Endothelial cell of umbilical vein (primary cell): Measurements from ENCODE around the gene CCDC61. TPM values are rescaled to one million over a fixed set of nuclear protein-coding genes. Genes with fewer than 3 reads are reported as not detected.

ENCODE experiments used
- BruUV-seq: library from RNA; stranded (reverse); fragments of 400-500 nt; replicated peaks from 2 replicates; lab custom pipeline; 2021; lab: Mats Ljungman, UMichigan
- CTCF ChIA-PET: fragments of 300-600, 350-600 bp; sonication (Branson Sonifier 250); formaldehyde crosslinking; loops from one replicate; lab custom pipeline; 2021; ENCODE audit warnings: antibody characterized with exemption, inconsistent platforms; lab: Charles Lee
- POLR2A ChIA-PET: fragments of 300-600, 350-600 bp; sonication (Branson Sonifier 250); formaldehyde crosslinking; loops from one replicate; lab custom pipeline; 2021; ENCODE audit warnings: antibody characterized with exemption, inconsistent platforms; lab: Charles Lee
- DNase-seq: peaks from one replicate; pipeline ENCODE4 v3.0.0-alpha.2; 2011; ENCODE audit warnings: low read depth, low spot score
- FAIRE-seq: peaks from 2 replicates; lab custom pipeline; 2011; peaks lifted over from hg19 to GRCh38; lab: Jason Lieb, UNC
- H2AFZ ChIP-seq: 2 replicates; pipeline ENCODE4 v1.6.0; 2012; ENCODE audit warnings: low read depth, low read length, control low read depth, inconsistent platforms
- H3K27ac ChIP-seq: 2 replicates; pipeline ENCODE4 v1.5.1; 2011; ENCODE audit warnings: low read depth, mild to moderate bottlenecking, control low read depth, low read length, moderate library complexity; ENCODE audit not compliant: insufficient read depth
- H3K27me3 ChIP-seq, 2 experiments: 2 replicates each; pipeline versions ENCODE4 v1.6.0 to v1.6.1; 2011; ENCODE audit warnings: low read length in 2 of 2, mixed read lengths in 1 of 2; ENCODE audit not compliant: control insufficient read depth in 2 of 2, insufficient read depth in 2 of 2
- H3K36me3 ChIP-seq, 2 experiments: 2 replicates in 1 of 2; 3 replicates in 1 of 2; pipeline ENCODE4 v1.5.1; 2011; ENCODE audit warnings: low read length in 2 of 2, mild to moderate bottlenecking in 1 of 2, moderate library complexity in 1 of 2; ENCODE audit not compliant: control insufficient read depth in 2 of 2, insufficient read depth in 2 of 2; ENCODE audit errors: extremely low read depth in 1 of 2
- H3K4me1 ChIP-seq: 3 replicates; pipeline ENCODE4 v1.5.1; 2011; ENCODE audit warnings: mild to moderate bottlenecking, low read length; ENCODE audit not compliant: control insufficient read depth, insufficient read depth; ENCODE audit errors: extremely low read depth
- H3K4me2 ChIP-seq: 2 replicates; pipeline ENCODE4 v1.6.1; 2011; ENCODE audit warnings: low read length, control low read depth, mixed read lengths; ENCODE audit not compliant: insufficient read depth
- H3K4me3 ChIP-seq, 3 experiments: fragments of 200-600 bp in 1 of 3; sonication (generic), shearing (Covaris generic) in 1 of 3; replicated peaks in 1 of 3; 2 replicates each; pipeline ENCODE4 v1.5.1; 2011 to 2016; ENCODE audit warnings: control low read depth in 3 of 3, low read length in 3 of 3, mild to moderate bottlenecking in 2 of 3, inconsistent platforms in 1 of 3, low read depth in 1 of 3, moderate library complexity in 1 of 3; ENCODE audit not compliant: insufficient read depth in 1 of 3
- H3K79me2 ChIP-seq: 2 replicates; pipeline ENCODE4 v1.6.0; 2012; ENCODE audit warnings: low read length, inconsistent platforms; ENCODE audit not compliant: control insufficient read depth, insufficient read depth
- H3K9ac ChIP-seq: replicated peaks from 2 replicates; pipeline ENCODE3; 2011; ENCODE audit warnings: low read length, control low read depth; ENCODE audit not compliant: insufficient read depth; ENCODE audit errors: extremely low read depth
- H3K9me1 ChIP-seq: replicated peaks from 3 replicates; pipeline ENCODE4 v1.6.0; 2011; ENCODE audit warnings: mild to moderate bottlenecking, low read length; ENCODE audit not compliant: control insufficient read depth, insufficient read depth; ENCODE audit errors: extremely low read depth
- H3K9me3 ChIP-seq: replicated peaks from 2 replicates; pipeline ENCODE4 v1.5.1; 2012; ENCODE audit warnings: low read length, inconsistent platforms; ENCODE audit not compliant: control insufficient read depth, insufficient read depth
- H4K20me1 ChIP-seq: replicated peaks from 2 replicates; pipeline ENCODE3; 2011; ENCODE audit warnings: mild to moderate bottlenecking, low read length; ENCODE audit not compliant: control insufficient read depth, insufficient read depth; ENCODE audit errors: extremely low read depth
- CTCF ChIP-seq, 2 donors: IDR thresholded peaks; 1 replicate in 1 of 2; 2 replicates in 1 of 2; pipeline ENCODE4 v1.5.1; 2011; ENCODE audit warnings: low read length in 2 of 2, mild to moderate bottlenecking in 2 of 2, moderate library complexity in 2 of 2, control low read depth in 1 of 2, inconsistent platforms in 1 of 2, low read depth in 1 of 2; ENCODE audit not compliant: insufficient read depth in 1 of 2; ENCODE audit errors: extremely low read depth in 1 of 2
- EZH2 ChIP-seq: IDR thresholded peaks from 2 replicates; pipeline ENCODE4 v1.6.1; 2012; ENCODE audit warnings: borderline replicate concordance, low read depth, mild to moderate bottlenecking, moderate library complexity, low read length, inconsistent platforms; ENCODE audit not compliant: severe bottlenecking
- FOS ChIP-seq: IDR thresholded peaks from 2 replicates; pipeline ENCODE4 v1.6.1; 2011; ENCODE audit warnings: mild to moderate bottlenecking, low read length, moderate library complexity, borderline replicate concordance; ENCODE audit not compliant: insufficient read depth
- GATA2 ChIP-seq: IDR thresholded peaks from 2 replicates; pipeline ENCODE4 v1.7.0; 2011; ENCODE audit warnings: low read depth, mild to moderate bottlenecking, moderate library complexity, mixed read lengths, low read length; ENCODE audit not compliant: insufficient read length, insufficient read depth
- JUN ChIP-seq: IDR thresholded peaks from 2 replicates; pipeline ENCODE4 v1.6.1; 2011; ENCODE audit warnings: borderline replicate concordance, low read depth; ENCODE audit not compliant: insufficient read length, insufficient read depth
- MYC ChIP-seq: IDR thresholded peaks from one replicate; pipeline ENCODE4 v1.6.1; 2011; ENCODE audit warnings: mild to moderate bottlenecking, low read depth, low read length
- POLR2A ChIP-seq: IDR thresholded peaks from 2 replicates; pipeline ENCODE4 v1.6.1; 2012; ENCODE audit warnings: low read depth, mild to moderate bottlenecking, control low read depth, low read length
- POLR2AphosphoS5 ChIP-seq: IDR thresholded peaks from 2 replicates; pipeline ENCODE4 v1.6.1; 2012; ENCODE audit warnings: low read depth, mild to moderate bottlenecking, control low read depth, low read length, moderate library complexity; ENCODE audit not compliant: insufficient read depth
- dilution Hi-C: fragments of 300-500 bp; cut with MboI; formaldehyde crosslinking; loops from one replicate; pipeline ENCODE4 v1.15.0; 2019; ENCODE audit warnings: low sequenced_read_pairs; ENCODE audit not compliant: extremely low pct_ligation_motif_present
- intact Hi-C: fragments of 100-400 bp; cut with micrococcal nuclease; formaldehyde crosslinking; loops from one replicate; pipeline ENCODE4 v1.10.0; 2022
- polyA plus RNA-seq, 4 experiments: library from polyadenylated mRNA; depleted of rRNA in 3 of 4; stranded (reverse) in 3 of 4; unstranded in 1 of 4; fragments of >200 nt; gene quantifications; 2 replicates each; pipeline versions ENCODE4 v1.2.1 to v1.2.3, GENCODE V29; 2011 to 2012; ENCODE audit warnings: missing spikeins in 1 of 4
- total RNA-seq: library from RNA; stranded (reverse); gene quantifications from 2 replicates; pipeline ENCODE4 v1.2.3, GENCODE V29; 2021
- TF ChIP-seq, protein P1 (sequence below): IDR thresholded peaks from 2 replicates; pipeline ENCODE4 v1.6.1; 2011; ENCODE audit not compliant: insufficient read depth, insufficient read length

CCDC61 gene
- total and polyA plus RNA-seq, 2 donors (not counting 3 experiments of a cell fraction or from before 2014, with no cell fraction given), result 10.3 to 20.1 TPM

GRCh38 chr19:46063201-46063600, 67.9 kb downstream of the CCDC61 start:
- DNase-seq, result no peak

More at GRCh38 chr19:46063201-46063600, 67.9 kb downstream of the CCDC61 start:
- Histone ChIP-seq H3K9me1 (no peaks in the 10 kb centered on the region), H3K79me2 (no peaks in the 10 kb centered on the region), H3K4me2 (no peak overlapping the region), H3K9ac (no peak overlapping the region), H3K4me3 (no peak overlapping the region), H3K27ac (no peak overlapping the region), H3K36me3 (no peaks in the 10 kb centered on the region), H3K4me1 (peaks cover 6% of the 10 kb centered on the region), H3K27me3 (peaks cover 8 to 28% of the 10 kb centered on the region in 2 experiments), H2AFZ (no peak overlapping the region), H3K9me3 (no peaks in the 10 kb centered on the region), H4K20me1 (no peaks in the 10 kb centered on the region)
- POLR2A ChIA-PET, result no interaction called here
- FAIRE-seq, result no peak
- no peak for TF ChIP-seq FOS
- no peak for TF ChIP-seq POLR2A
- no peak for TF ChIP-seq MYC
- TF ChIP-seq GATA2, result no peak
- TF ChIP-seq POLR2AphosphoS5, result no peak
- no peak for TF ChIP-seq CTCF (IDR thresholded peaks at IDR 0.05; ENCODE audit: extremely low read depth in 1 of 2, insufficient read depth in 1 of 2, low read depth in 1 of 2, low read length in 2 of 2)
- TF ChIP-seq, protein P1, sequence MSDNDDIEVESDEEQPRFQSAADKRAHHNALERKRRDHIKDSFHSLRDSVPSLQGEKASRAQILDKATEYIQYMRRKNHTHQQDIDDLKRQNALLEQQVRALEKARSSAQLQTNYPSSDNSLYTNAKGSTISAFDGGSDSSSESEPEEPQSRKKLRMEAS, result no peak
- TF ChIP-seq JUN, result no peak
- TF ChIP-seq EZH2, result no peak
- dilution Hi-C loops (no loop called here), intact Hi-C loops (no loop called here)
- no TSS peak for BruUV-seq
- CTCF ChIA-PET, result interaction anchor here (0.7 to 4.9 kb wide), 2 partner anchors 18 to 34 kb away, joined by 3 to 41 read pairs; no protein-coding TSS in a partner anchor
